22Rv1 (cell line): ENCODE measurements around the gene FBN2.

Source experiments
- ZFX ChIP-seq: fragments of 450-650 bp; IDR thresholded peaks from 2 replicates; pipeline ENCODE4 v1.6.1; 2017; ENCODE audit warnings: antibody characterized with exemption, borderline replicate concordance
- TF ChIP-seq, protein P1 (sequence below): fragments of 450-650 bp; IDR thresholded peaks from 2 replicates; pipeline ENCODE4 v1.5.1; 2017; ENCODE audit warnings: mild to moderate bottlenecking

DNA sequence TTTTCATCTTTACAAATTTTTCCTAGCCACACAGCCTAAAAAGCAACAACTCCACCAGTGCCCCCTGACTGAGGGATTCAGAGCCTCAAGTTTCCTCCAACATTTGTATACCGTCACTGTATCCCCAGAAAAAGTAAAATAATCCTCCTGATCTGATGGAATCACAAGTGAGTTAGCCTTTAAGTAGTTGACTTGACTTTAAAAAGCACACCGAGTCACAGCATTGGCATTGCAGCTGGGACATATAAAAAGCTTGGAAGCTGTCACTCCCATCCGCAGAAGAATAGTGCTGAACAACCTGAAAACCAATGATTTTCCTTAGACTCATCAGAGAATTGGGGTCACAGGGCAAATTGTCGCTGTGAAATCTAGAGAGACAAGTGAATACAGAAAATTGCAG, 41.6 kb upstream of the FBN2 start:
- TF ChIP-seq, protein P1, sequence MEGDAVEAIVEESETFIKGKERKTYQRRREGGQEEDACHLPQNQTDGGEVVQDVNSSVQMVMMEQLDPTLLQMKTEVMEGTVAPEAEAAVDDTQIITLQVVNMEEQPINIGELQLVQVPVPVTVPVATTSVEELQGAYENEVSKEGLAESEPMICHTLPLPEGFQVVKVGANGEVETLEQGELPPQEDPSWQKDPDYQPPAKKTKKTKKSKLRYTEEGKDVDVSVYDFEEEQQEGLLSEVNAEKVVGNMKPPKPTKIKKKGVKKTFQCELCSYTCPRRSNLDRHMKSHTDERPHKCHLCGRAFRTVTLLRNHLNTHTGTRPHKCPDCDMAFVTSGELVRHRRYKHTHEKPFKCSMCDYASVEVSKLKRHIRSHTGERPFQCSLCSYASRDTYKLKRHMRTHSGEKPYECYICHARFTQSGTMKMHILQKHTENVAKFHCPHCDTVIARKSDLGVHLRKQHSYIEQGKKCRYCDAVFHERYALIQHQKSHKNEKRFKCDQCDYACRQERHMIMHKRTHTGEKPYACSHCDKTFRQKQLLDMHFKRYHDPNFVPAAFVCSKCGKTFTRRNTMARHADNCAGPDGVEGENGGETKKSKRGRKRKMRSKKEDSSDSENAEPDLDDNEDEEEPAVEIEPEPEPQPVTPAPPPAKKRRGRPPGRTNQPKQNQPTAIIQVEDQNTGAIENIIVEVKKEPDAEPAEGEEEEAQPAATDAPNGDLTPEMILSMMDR, result no peak
- TF ChIP-seq ZFX, result no peak
